Stimulated activated CD4-positive, alpha-beta T cell treated with anti-CD3 and anti-CD28 coated beads, TNF-alpha, amount 100 ng/mL, for 1 hour (primary cell): Measurements from ENCODE around the gene ARHGAP24.

Experiments
- DNase-seq, 3 donors: peaks; one replicate each; pipeline ENCODE4 v3.0.0-alpha.2; 2020; ENCODE audit warnings: low read depth in 3 of 3, low spot score in 1 of 3

ARHGAP24 gene

GRCh38 chr4:85474818-85475630 is at the start of gene ARHGAP24:
ARHGAP24 (plus strand) TSS chr4:85475150.
- no peak for DNase-seq

- no peak for DNase-seq
Observed at GRCh38 chr4:85426366-85426765, 48.6 kb upstream of the ARHGAP24 start.

DNA sequence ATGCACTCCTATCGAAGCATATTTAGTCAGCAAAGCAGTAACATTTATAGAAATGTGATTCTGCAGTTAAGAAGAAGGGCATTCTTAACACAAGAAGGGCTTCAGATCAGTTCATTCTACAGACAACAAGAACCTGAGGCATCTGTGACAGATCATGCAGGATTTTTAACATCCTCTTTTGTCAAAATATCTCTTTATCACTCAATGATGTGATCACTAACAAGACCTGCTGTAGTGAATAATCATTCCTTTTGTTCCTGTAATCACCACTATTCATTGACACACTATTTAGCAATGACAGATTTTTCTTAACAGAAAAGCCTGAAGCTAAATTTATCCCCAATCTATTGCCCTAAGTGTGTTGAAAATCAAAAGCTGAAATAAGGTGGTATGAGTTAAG is 47.8 kb upstream of the ARHGAP24 start:
- DNase-seq, result no peak

- no peak for DNase-seq
Observed at GRCh38 chr4:85430226-85430625, 44.7 kb upstream of the ARHGAP24 start.

DNA sequence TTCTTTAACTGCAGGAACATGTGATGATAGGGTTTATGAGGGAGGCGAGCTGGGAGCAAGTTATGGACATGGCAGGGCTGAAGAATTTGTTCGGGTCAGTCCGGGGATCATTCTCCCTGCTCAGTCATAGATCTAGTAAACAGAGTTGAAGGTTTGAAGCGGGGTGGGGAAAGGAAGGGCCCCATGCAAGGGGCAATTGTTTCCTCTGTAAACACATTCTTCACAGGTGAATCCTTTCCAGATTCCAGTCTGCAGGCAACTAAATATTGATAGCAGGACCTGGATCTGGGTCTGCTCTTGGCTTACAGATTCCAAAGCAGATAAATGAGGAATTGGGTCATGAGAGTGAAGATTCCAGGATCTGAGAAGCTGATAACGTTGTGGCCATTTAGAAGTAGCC is 44.3 kb upstream of the ARHGAP24 start:
- DNase-seq, result no peak

DNA sequence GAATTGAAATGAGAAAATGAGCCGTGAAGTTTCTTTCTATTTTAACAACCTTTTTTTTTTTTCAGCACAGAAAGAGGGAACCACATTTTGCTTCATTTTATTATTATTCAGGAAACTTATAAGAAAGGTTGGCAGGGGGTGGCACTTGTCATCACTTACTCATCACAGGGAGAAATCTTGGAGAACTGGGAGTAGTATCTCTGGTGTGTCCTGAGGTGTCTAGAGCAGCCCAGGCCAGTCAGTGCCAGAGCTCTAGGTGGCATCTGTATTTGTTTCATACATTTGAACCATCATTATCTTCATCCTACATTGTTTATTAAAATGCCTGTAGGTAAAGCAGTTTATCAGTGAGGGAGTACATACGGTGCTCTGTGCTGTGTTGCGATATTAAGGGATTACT is 43.8 kb upstream of the ARHGAP24 start:
- DNase-seq, result no peak

DNA sequence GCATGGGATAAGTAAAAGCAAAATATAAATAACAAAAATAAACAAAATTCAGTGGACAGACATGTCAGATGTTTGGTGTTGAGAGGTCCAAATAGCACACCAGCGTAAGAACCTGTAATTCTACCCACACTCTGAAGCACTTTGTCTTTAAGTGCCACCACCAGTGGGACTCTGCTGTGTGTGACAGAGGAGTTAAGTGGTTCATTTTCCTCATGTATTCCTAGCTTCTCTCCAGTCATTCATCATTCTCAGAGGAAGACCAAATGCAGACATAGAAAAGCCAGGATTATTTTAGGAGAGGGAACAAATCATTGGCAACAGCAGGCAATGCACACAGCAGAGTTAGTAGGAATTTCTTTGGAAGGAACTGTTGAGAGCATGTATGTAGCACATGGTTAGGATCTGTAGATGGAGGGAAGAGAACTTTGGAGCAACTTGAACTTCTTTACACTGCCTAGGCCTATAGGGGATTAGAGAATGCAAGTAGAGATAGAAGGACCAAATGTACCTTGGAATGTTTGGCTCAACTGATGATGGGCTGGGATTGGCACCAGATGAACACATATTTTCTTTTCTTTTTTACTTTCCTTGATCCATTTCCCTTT is 43.0 kb upstream of the ARHGAP24 start:
- no peak for DNase-seq

DNA sequence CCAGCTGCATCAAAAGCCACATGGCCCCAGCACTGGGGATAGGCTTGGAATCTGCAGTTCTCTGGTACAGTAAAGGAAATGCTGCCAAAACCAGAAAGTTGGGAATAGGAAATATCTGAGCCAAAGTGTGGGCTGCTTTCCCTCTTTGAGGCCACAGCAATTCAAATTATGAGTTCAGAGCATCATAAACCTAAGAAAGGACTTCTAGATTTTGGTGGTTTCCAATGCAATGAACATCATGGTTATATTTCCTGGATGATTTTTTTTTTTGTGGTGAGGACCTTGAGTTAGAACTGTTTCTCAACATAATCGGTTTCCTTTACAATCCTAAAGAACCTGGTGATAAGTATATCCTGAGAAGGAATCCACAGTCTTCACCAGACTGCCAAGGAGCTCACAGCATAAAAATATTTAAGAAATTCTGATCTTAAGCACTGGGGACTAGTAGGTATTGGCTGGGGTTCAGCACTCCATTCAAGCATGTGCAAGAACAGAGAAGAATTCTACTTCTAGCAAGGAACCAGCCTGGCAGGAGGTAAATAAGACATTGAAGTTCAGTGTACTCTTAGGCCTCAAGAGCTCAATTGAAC is 29.8 kb upstream of the ARHGAP24 start:
- DNase-seq, result no peak

DNA sequence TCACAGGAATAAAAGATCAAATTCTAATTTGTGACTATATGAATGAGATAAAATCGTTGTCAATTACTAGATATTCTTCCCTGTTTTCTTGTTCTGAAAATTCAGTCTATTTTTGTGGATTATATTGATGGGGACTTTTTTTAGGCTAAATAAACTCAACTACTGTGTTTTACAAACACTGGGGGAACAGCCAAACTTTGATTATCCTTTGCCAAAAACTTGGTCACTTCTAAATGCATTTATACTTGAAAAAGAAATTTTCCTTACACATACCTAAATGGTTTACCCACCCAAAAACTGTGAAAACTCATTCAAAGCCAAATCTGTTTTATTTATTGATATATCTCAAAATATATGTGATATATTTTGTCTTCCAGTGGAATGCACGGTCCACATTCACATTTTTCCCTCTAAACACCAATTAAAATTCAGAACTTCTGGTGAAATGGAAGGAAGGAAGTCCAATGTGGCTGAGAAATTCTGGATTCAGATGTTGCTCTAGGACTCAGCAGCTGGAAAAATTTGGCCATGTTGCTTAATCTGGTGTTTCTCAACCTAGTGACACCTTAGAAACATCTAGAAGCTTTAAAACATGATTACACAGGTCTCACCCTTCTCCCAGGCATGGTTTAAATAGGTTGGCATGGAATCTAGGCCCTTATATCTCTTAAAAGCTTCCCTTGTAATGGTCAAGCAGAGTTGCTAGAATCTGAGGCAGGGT is 28.6 kb upstream of the ARHGAP24 start:
- no peak for DNase-seq

DNA sequence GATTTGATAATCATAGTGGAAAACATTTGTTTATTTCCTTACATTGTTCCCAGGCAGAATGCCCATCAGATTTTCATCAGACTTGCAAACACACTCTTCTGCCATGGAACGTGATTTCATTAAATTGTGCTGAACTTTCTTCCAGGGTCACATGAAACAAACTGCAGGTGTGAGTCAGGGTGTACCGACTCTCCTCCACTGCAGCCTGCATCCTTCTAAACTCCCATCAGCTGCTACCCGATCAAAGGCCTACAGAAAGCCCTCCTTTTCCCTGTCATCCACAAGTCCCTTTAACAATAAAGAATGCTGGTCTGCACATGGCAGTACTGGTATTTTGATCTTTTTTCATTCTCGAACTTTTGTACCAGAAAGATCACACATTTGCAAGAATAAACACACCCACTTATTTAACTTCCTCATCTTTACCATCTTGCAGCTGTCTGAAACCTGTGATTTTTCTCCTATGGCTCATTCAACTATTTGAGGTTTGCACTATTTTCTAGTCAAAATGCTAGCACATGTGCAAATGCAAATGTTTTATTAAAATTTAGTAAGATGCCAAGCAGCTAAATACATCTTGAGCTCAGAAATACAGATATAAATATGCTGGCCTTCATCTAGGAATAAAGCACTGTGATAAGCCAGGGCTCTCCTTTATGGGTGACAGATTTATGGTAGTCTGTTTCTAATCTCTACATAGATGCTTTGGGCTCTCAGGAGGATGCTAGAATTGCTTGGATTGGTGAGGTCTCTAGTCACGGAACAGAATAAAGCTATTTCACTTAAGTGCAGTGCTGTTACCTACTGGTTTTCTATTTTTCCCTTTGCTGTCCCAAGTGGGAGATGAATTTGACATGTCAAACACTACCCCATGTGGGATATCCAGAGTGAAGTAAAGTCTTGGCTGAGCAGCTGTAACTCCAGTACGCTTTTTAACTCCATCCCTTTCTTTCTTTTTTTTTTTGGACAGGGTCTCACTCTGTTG is 25.8 kb upstream of the ARHGAP24 start:
- no peak for DNase-seq

DNA sequence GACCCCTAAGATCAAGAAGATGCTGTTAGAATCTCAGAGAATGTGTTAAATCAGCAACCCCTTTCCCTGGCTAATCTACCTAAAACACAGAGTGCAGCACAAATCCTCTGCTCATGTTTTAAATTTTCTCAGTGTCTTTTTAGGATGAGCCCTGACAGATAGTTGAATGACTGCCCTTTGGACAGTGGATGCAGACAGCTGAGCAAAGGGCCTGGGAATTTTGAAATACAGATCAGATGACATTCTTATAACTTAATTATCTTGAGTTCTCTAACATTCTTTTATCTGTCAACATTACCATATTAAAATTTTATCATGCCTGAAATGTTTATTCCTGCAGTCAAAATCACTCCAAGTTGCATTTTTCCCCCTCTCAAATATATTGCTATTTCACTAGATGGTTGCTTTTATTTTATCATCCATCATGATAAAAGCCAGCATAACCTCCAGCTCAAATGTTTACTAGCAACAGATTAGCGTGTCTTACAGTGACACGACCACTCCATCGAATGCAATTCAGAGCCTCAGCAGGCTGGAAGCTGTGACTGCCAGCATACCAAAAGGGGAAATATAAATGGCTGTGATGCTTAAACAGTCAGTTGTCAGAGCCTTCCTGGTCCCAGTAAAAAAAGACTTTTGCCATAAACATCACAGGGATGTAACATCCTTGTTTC is 22.8 kb upstream of the ARHGAP24 start:
- no peak for DNase-seq

DNA sequence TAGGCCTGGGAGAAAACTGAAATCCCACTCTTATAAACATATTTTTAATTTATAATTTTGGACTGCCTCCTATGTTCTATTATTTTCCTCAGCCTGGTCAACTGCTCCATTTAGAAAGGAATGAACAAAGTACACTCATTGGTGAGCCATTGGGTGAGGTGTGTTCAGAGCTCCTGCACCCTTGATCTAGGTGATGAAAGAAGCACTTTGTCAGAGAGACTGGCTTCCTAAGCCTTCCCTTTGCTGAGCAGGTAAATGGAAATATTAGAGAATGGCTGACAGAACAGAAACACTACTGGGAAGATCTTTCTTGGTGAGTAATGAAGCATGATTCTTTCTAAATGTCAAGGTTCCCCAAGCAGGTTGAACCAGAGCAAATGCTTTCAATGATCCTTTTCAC is 19.0 kb upstream of the ARHGAP24 start:
- no peak for DNase-seq

- DNase-seq, result no peak
Observed at GRCh38 chr4:85457752-85458467, 17.0 kb upstream of the ARHGAP24 start.

GRCh38 chr4:85459736-85460135 is 15.2 kb upstream of the ARHGAP24 start:
- DNase-seq, result no peak

DNA sequence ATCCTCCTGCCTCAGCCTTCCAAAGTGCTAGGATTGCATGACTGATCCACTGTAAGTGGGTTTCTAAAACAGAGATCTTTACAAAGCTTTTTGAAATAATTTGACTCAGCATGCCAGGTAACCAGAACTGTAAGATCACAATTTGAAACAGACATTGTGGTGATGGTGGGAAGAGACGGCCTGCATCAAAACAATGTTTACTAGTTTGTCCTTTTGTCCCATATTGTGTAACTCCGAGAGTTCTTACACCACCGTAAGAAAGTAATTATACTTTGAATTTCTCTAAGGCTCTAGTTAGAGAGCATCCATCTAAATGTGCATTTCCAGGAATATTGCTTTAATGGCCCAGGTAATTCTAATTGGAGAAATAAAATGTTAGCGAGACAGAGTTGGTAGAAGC is 594 bp upstream of the ARHGAP24 start:
- no peak for DNase-seq

GRCh38 chr4:85475631-85476233 is 782 bp downstream of the ARHGAP24 start:
- DNase-seq, result no peak

DNA sequence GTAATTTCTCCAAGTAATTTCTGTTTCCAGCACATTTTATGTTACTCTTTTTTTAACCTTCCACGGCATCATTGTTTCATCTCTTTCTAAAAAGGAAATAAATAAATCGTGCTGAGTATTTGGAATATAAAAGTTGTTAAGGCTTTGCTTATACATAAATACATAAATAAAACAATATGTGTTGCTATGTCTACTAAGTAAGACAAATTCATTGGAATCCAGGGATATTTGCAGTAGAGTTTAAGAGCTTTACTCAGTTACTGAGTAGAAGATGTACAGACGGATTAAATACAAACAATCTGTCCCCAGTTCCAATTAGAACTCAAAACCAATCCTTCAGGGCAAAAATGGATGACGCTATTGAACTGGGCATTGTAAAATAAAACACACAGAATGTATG is 1.4 kb downstream of the ARHGAP24 start:
- no peak for DNase-seq

DNA sequence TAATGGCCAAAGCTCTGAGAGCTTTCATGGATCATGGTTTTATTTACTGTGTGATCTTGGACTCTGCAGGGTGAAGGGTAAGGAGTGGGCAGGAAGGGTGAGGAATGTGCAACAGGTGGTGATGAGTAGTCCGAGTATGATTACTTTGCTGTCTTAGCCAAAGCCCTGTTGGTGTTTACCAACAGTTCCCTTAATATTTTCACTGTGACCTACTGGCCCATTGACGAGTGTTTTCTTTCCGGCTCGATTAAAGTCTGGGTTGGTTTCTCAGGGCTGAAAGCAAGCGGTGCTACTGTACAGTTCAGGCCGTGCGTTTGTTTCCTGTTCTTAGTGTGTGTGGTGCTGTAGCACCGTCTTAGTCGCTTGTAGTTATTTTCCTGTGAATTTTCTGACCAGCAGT is 2.6 kb downstream of the ARHGAP24 start:
- no peak for DNase-seq

- no peak for DNase-seq
Observed at GRCh38 chr4:85478576-85478975, 3.6 kb downstream of the ARHGAP24 start.
